GM12878 (cell line): ENCODE measurements around the gene COPE. TPM values are rescaled to one million over a fixed set of nuclear protein-coding genes. Genes with fewer than 3 reads are reported as not detected.

Source experiments
- ATAC-seq: fragments of 200-7000 bp; cut with Tn5 transposase; 3 replicates; pipeline ENCODE4 v1.9.1; 2020; ENCODE audit warnings: mild to moderate bottlenecking, moderate library complexity
- BruUV-seq: library from RNA; stranded (reverse); fragments of 400-500 nt; replicated peaks from 2 replicates; lab custom pipeline; 2021; lab: Mats Ljungman, UMichigan
- CTCF ChIA-PET: fragments of 300-600 bp; sonication (Branson Sonifier 250); formaldehyde crosslinking; extraction: SDS; loops from one replicate; lab custom pipeline; 2021; ENCODE audit warnings: inconsistent platforms; lab: Yijun Ruan, JAX
- POLR2A ChIA-PET: fragments of 350-600 bp; formaldehyde crosslinking; extraction: SDS; loops from one replicate; lab custom pipeline; 2021; ENCODE audit warnings: inconsistent platforms; lab: Charles Lee
- RAD21 ChIA-PET: fragments of 300-600 bp; sonication (Branson Sonifier 250); formaldehyde crosslinking; loops from one replicate; lab custom pipeline; 2023; ENCODE audit warnings: antibody characterized with exemption; ENCODE audit not compliant: unreplicated experiment; lab: Charles Lee
- SMC1A ChIA-PET: fragments of 300-600 bp; sonication (Branson Sonifier 250); formaldehyde crosslinking; loops from one replicate; lab custom pipeline; 2023; ENCODE audit not compliant: unreplicated experiment, uncharacterized antibody; lab: Charles Lee
- DNase-seq: peaks from one replicate; pipeline ENCODE4 v3.0.0-alpha.2; 2011; ENCODE audit warnings: low read depth, low spot score
- FAIRE-seq: peaks from 3 replicates; lab custom pipeline; 2011; peaks lifted over from hg19 to GRCh38; lab: Jason Lieb, UNC
- H2AFZ ChIP-seq: 2 replicates; pipeline ENCODE4 v1.6.0; 2011; ENCODE audit warnings: low read depth, low read length, control low read depth; ENCODE audit not compliant: control insufficient read depth
- H3K27ac ChIP-seq: 2 replicates; pipeline ENCODE4 v1.5.1; 2011; ENCODE audit warnings: control low read depth; ENCODE audit not compliant: control insufficient read depth, insufficient read depth
- H3K27me3 ChIP-seq, 2 experiments: replicated peaks in 1 of 2; 2 replicates each; pipeline versions ENCODE4 v1.6.0 to v1.6.1; 2011; ENCODE audit warnings: low read length in 1 of 2; ENCODE audit not compliant: control insufficient read depth in 2 of 2, insufficient read depth in 2 of 2
- H3K36me3 ChIP-seq, 2 experiments: 2 replicates each; pipeline ENCODE4 v1.5.1; 2011; ENCODE audit warnings: low read length in 1 of 2; ENCODE audit not compliant: control insufficient read depth in 2 of 2, insufficient read depth in 2 of 2
- H3K4me1 ChIP-seq: 2 replicates; pipeline ENCODE4 v1.6.1; 2011; ENCODE audit warnings: mild to moderate bottlenecking, low read length, moderate library complexity, mixed read lengths; ENCODE audit not compliant: control insufficient read depth, insufficient read depth
- H3K4me2 ChIP-seq: 2 replicates; pipeline ENCODE4 v1.6.0; 2011; ENCODE audit warnings: control low read depth; ENCODE audit not compliant: control insufficient read depth, insufficient read depth
- H3K4me3 ChIP-seq: fragments of 200-600 bp; sonication (generic); 2 replicates; pipeline ENCODE4 v1.5.1; 2016
- H3K79me2 ChIP-seq: 2 replicates; pipeline ENCODE4 v1.6.0; 2011; ENCODE audit warnings: low read length; ENCODE audit not compliant: control insufficient read depth, insufficient read depth
- H3K9ac ChIP-seq: 2 replicates; pipeline ENCODE4 v1.8.0; 2011; ENCODE audit warnings: low read length, control low read depth, mixed read lengths; ENCODE audit not compliant: control insufficient read depth, insufficient read depth
- H3K9me3 ChIP-seq: replicated peaks from 3 replicates; pipeline ENCODE4 v1.5.1; 2011; ENCODE audit warnings: mild to moderate bottlenecking, low read length; ENCODE audit not compliant: control insufficient read depth, insufficient read depth
- H4K20me1 ChIP-seq: 2 replicates; pipeline ENCODE4 v1.6.0; 2011; ENCODE audit not compliant: control insufficient read depth, insufficient read depth
- BMI1 ChIP-seq: fragments of 450-650 bp; IDR thresholded peaks from 2 replicates; pipeline ENCODE4 v1.6.1; 2016; ENCODE audit warnings: mild to moderate bottlenecking, moderate library complexity, borderline replicate concordance
- CUX1 ChIP-seq: IDR thresholded peaks from 2 replicates; pipeline ENCODE4 v1.6.1; 2012; ENCODE audit warnings: improper control_type of control experiment, low read depth, low read length; ENCODE audit not compliant: insufficient replicate concordance
- SREBF1 ChIP-seq: IDR thresholded peaks from 2 replicates; pipeline ENCODE4 v1.6.1; 2012; ENCODE audit warnings: mild to moderate bottlenecking, low read length
- SREBF2 ChIP-seq: IDR thresholded peaks from 2 replicates; pipeline ENCODE4 v1.6.1; 2012; ENCODE audit warnings: mild to moderate bottlenecking, low read length
- WGBS: methylation state at CpG from one replicate; pipeline ENCODE4 v1.1.6; 2016; ENCODE audit warnings: low lambda C conversion rate; ENCODE audit not compliant: insufficient replicate concordance, insufficient coverage; ENCODE audit errors: missing lambda C conversion rate; 5-methylcytosine and 5-hydroxymethylcytosine counted together
- in situ Hi-C: fragments of 300-500 bp; cut with MboI; formaldehyde crosslinking; loops from 9 replicates; pipeline ENCODE4 v1.14.3; 2018; ENCODE audit warnings: mixed read lengths
- intact Hi-C: fragments of 100-400 bp; cut with micrococcal nuclease; formaldehyde crosslinking; loops from one replicate; pipeline ENCODE4 v1.14.2; 2022; ENCODE audit not compliant: unreplicated experiment
- polyA plus RNA-seq, 11 experiments: library from polyadenylated mRNA; depleted of rRNA in 4 of 11; unstranded in 6 of 11; stranded (reverse) in 5 of 11; fragments of >200 nt; fragmentation: Nextera tagmentation in 4 of 11; fragmentation: Illumina TruSeq in 1 of 11; extraction: Ambion mirVana in 4 of 11; extraction: Trizol in 1 of 11; gene quantifications; 1 replicate in 1 of 11; 2 replicates in 10 of 11; pipeline versions ENCODE4 v1.2.1 to v1.2.3, GENCODE V29; 2011 to 2016; ENCODE audit warnings: inconsistent platforms in 2 of 11, missing spikeins in 2 of 11, low read depth in 1 of 11
- total RNA-seq, 4 experiments: library from RNA; depleted of rRNA in 3 of 4; stranded (reverse); fragments of >200 nt in 3 of 4; fragmentation: Illumina TruSeq in 1 of 4; extraction: Trizol in 1 of 4; gene quantifications; 2 replicates each; pipeline versions ENCODE4 v1.2.1 to v1.2.3, GENCODE V29; 2013 to 2021
- TF ChIP-seq, protein P1 (sequence below): fragments of 450-650 bp; IDR thresholded peaks from 2 replicates; pipeline ENCODE4 v1.6.1; 2017; ENCODE audit warnings: mild to moderate bottlenecking, low read depth, inconsistent platforms; ENCODE audit not compliant: poor library complexity, severe bottlenecking

The COPE gene
- total and polyA plus RNA-seq, 10 of the 15 experiments (the other 5 are each of a cell fraction or from before 2014, with no cell fraction given) = 3.5 to 464 (median 222) TPM

DNA sequence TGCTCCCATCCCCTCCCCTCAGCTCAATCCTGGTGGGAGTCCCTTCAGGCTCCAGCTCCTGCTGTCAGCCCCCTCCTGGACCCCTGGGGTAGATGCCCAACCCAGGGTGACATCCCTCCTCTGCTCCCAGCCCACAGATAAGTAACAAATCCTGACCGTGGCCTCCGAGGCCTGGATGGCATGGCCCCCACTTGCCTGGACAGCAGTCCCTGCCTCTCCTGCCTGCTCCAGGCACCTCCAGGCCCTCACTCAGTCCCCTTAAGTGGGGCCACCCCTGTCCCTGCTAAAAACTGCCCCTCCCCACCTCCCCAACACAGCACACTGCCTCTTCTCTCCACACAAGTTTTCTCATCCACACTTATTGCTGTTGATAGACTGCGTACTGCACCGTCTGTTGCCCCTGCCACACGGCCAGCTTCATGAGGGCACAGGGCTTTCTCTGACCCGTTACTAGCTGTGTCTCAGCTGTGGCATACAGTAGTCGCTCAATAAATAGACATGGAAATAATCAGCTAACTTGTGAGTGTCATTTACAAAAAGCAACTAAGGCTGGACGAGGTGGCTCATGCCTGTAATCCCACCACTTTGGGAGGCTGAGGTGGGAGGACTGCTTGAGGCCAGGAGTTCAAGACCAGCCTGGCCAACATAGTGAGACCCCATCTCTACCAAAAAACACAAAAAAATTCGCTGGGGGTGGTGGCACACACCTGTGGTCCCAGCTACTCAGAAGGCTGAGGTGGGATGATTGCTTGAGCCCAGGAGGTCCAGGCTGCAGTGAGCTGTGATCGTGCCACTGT is 29.0 kb downstream of the COPE start (continued):
- TF ChIP-seq, protein P1, sequence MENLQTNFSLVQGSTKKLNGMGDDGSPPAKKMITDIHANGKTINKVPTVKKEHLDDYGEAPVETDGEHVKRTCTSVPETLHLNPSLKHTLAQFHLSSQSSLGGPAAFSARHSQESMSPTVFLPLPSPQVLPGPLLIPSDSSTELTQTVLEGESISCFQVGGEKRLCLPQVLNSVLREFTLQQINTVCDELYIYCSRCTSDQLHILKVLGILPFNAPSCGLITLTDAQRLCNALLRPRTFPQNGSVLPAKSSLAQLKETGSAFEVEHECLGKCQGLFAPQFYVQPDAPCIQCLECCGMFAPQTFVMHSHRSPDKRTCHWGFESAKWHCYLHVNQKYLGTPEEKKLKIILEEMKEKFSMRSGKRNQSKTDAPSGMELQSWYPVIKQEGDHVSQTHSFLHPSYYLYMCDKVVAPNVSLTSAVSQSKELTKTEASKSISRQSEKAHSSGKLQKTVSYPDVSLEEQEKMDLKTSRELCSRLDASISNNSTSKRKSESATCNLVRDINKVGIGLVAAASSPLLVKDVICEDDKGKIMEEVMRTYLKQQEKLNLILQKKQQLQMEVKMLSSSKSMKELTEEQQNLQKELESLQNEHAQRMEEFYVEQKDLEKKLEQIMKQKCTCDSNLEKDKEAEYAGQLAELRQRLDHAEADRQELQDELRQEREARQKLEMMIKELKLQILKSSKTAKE = no peak

DNA sequence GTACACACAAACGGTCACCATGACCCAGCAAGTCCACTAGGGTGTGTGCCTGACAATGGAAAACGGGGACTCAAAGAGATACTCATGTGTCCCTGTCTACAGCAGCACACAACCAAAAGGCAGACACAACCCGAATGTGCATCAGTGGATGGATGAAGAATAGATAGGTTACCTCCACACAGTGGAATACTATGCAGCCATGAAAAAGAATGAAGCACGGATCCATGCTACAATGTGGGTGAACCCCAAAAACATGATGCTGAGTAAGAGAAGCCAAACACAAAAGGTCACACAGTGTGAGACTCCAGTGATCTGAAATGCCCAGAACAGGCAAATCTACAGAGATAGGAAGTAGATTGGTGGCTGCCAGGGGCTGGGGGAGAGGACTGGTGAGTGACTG is 32.2 kb downstream of the COPE start:
- BruUV-seq = no TSS peak
- FAIRE-seq = no peak
- SMC1A ChIA-PET = no interaction called here

More for the DNA sequence above, 32.2 kb downstream of the COPE start:
- in situ Hi-C loops (no loop called here), intact Hi-C loops (no loop called here)
- H3K36me3 ChIP-seq = no peaks in the 10 kb centered on the region
- no peak overlapping the region for H2AFZ ChIP-seq
- TF ChIP-seq CUX1 (no peak), SREBF1 (no peak), SREBF2 (no peak), BMI1 (no peak)
- ATAC-seq (no peak), DNase-seq (no peak)
- H3K4me3 ChIP-seq = no peak overlapping the region
- H3K79me2 ChIP-seq = no peaks in the 10 kb centered on the region
- ChIA-PET RAD21 (no interaction called here), POLR2A (no interaction called here), CTCF (no interaction called here)
- H3K27ac ChIP-seq = no peak overlapping the region
- H3K9ac ChIP-seq = no peak overlapping the region
- no peaks in the 10 kb centered on the region for H3K9me3 ChIP-seq
- 35% methylated on average over 4 of the region's 4 CpGs for WGBS
- H3K27me3 ChIP-seq = no peaks in the 10 kb centered on the region
- no peaks in the 10 kb centered on the region for H3K4me1 ChIP-seq
- no peak overlapping the region for H3K4me2 ChIP-seq
- no peaks in the 10 kb centered on the region for H4K20me1 ChIP-seq
